Natural killer cell (primary cell): ENCODE measurements around the gene LRP5. TPM values are rescaled to one million over a fixed set of nuclear protein-coding genes. Genes with fewer than 3 reads are reported as not detected.

Experiments
- ATAC-seq, 3 donors: fragments of 150-1000 bp in 2 of 3; fragments of 200-7000 bp in 1 of 3; cut with Tn5 transposase; 1 replicate in 1 of 3; 2 replicates in 2 of 3; pipeline ENCODE4 v1.10.0; 2021; ENCODE audit warnings: mild to moderate bottlenecking in 2 of 3, moderate library complexity in 2 of 3
- DNase-seq, 2 donors: peaks; one replicate each; pipeline versions ENCODE4 v3.0.0 to v3.0.0-alpha.2; 2013 to 2021; ENCODE audit warnings: mixed read lengths in 1 of 2
- H3K27ac ChIP-seq: one replicate; pipeline ENCODE4 v1.5.1; 2013; ENCODE audit warnings: mild to moderate bottlenecking, low read length
- H3K27me3 ChIP-seq: one replicate; pipeline ENCODE4 v1.6.1; 2013; ENCODE audit warnings: low read length; ENCODE audit not compliant: control insufficient read depth, insufficient read depth
- H3K36me3 ChIP-seq: one replicate; pipeline ENCODE4 v1.6.1; 2013; ENCODE audit warnings: low read length; ENCODE audit not compliant: control insufficient read depth, insufficient read depth
- H3K4me1 ChIP-seq: one replicate; pipeline ENCODE4 v1.6.1; 2013; ENCODE audit warnings: low read length; ENCODE audit not compliant: control insufficient read depth, insufficient read depth
- H3K4me3 ChIP-seq: one replicate; pipeline ENCODE4 v1.5.1; 2013; ENCODE audit warnings: low read length
- H3K9me3 ChIP-seq: one replicate; pipeline ENCODE4 v1.6.1; 2013; ENCODE audit warnings: low read length; ENCODE audit not compliant: control insufficient read depth, insufficient read depth
- H3K27ac Mint-ChIP-seq, 2 donors: one replicate each; pipeline ENCODE4 v1.8.0; 2022; ENCODE audit warnings: mild to moderate bottlenecking in 2 of 2, mixed read lengths in 2 of 2, moderate library complexity in 1 of 2
- H3K27me3 Mint-ChIP-seq, 2 donors: one replicate each; pipeline ENCODE4 v1.8.0; 2022; ENCODE audit warnings: low read depth in 2 of 2, mixed read lengths in 2 of 2
- H3K36me3 Mint-ChIP-seq: one replicate; pipeline ENCODE4 v1.8.0; 2022; ENCODE audit warnings: mixed read lengths
- H3K4me1 Mint-ChIP-seq, 2 donors: one replicate each; pipeline ENCODE4 v1.8.0; 2022; ENCODE audit warnings: mixed read lengths in 2 of 2
- H3K4me3 Mint-ChIP-seq: one replicate; pipeline ENCODE4 v1.8.0; 2022; ENCODE audit warnings: mild to moderate bottlenecking, moderate library complexity, mixed read lengths
- H3K9me3 Mint-ChIP-seq, 2 donors: one replicate each; pipeline ENCODE4 v1.8.0; 2022; ENCODE audit warnings: mixed read lengths in 2 of 2
- CTCF ChIP-seq: fragments of 200-600 bp; IDR thresholded peaks from one replicate; pipeline ENCODE4 v1.8.0; 2022; ENCODE audit warnings: antibody characterized with exemption
- WGBS: methylation state at CpG from one replicate; pipeline ENCODE4 v1.1.7; 2013; ENCODE audit warnings: missing lambda C conversion rate; ENCODE audit not compliant: insufficient coverage; 5-methylcytosine and 5-hydroxymethylcytosine counted together
- intact Hi-C: fragments of 100-400 bp; cut with micrococcal nuclease; formaldehyde crosslinking; loops from one replicate; pipeline ENCODE4 v1.14.2; 2022
- total RNA-seq, 4 donors: library from RNA; stranded (reverse); fragments of 120-200 nt in 1 of 4; gene quantifications; one replicate each; pipeline versions ENCODE4 v1.2.3 to v1.2.4, GENCODE V29; 2013 to 2022

LRP5 gene
- total RNA-seq, 3 donors from 2014 or later (not counting 1 experiment from before 2014, with no cell fraction given) = 0.36 to 1.3 (median 0.89) TPM

- no peaks in the 10 kb centered on the region for H3K9me3 Mint-ChIP-seq
- no peak overlapping the region for H3K27ac ChIP-seq
Observed at GRCh38 chr11:68463714-68464113, 151.3 kb downstream of the LRP5 start.

GRCh38 chr11:68467201-68467834 is 154.9 kb downstream of the LRP5 start:
- Histone ChIP-seq H3K9me3 (no peaks in the 10 kb centered on the region), H3K4me3 (no peak overlapping the region), H3K27me3 (no peaks in the 10 kb centered on the region), H3K27ac (no peak overlapping the region), H3K4me1 (peaks cover 65% of the 10 kb centered on the region), H3K36me3 (no peaks in the 10 kb centered on the region)
- DNase-seq = no peak
- H3K9me3 Mint-ChIP-seq = no peaks in the 10 kb centered on the region
- no peak for TF ChIP-seq CTCF
- peaks cover 88 to 93% of the 10 kb centered on the region in 2 donors for H3K4me1 Mint-ChIP-seq
- H3K27me3 Mint-ChIP-seq = no peaks in the 10 kb centered on the region
- WGBS = 81% methylated on average over 8 of the region's 8 CpGs
- no peaks in the 10 kb centered on the region for H3K36me3 Mint-ChIP-seq
- peak overlapping the region; percentile 52 to 82 for H3K27ac Mint-ChIP-seq
- no peak for ATAC-seq
- H3K4me3 Mint-ChIP-seq = peak overlapping the region; percentile 56
- intact Hi-C loops = no loop called here

More at GRCh38 chr11:68463714-68464113, 151.3 kb downstream of the LRP5 start:
- Mint-ChIP-seq H3K27ac (peak overlapping the region; percentile 96 to 98), H3K36me3 (no peaks in the 10 kb centered on the region), H3K4me1 (peaks cover 61 to 73% of the 10 kb centered on the region in 2 donors), H3K4me3 (peak overlapping the region; percentile 69), H3K27me3 (no peaks in the 10 kb centered on the region)
- intact Hi-C loops = no loop called here
- 100% methylated on average over 1 of the region's 1 CpG for whole genome bisulfite sequencing
- Histone ChIP-seq H3K27me3 (no peaks in the 10 kb centered on the region), H3K9me3 (no peaks in the 10 kb centered on the region), H3K4me3 (no peak overlapping the region), H3K4me1 (peaks cover 49% of the 10 kb centered on the region), H3K36me3 (no peaks in the 10 kb centered on the region)
- ATAC-seq (no peak), DNase-seq (no peak)
- TF ChIP-seq CTCF = no peak

- H3K4me1 Mint-ChIP-seq = peaks cover 90 to 93% of the 10 kb centered on the region in 2 donors
- no peak overlapping the region for H3K4me3 ChIP-seq
- intact Hi-C loops = no loop called here
- no peak for TF ChIP-seq CTCF
- no peaks in the 10 kb centered on the region for H3K9me3 ChIP-seq
- 20% methylated on average over 3 of the region's 3 CpGs for WGBS
- H3K27me3 ChIP-seq = no peaks in the 10 kb centered on the region
- H3K36me3 Mint-ChIP-seq = no peaks in the 10 kb centered on the region
- ATAC-seq (peak; percentile 67 to 76 (median 72)), DNase-seq (peak in 1 of 2 donors; percentile 44)
- peaks cover 60% of the 10 kb centered on the region for H3K4me1 ChIP-seq
- no peaks in the 10 kb centered on the region for H3K9me3 Mint-ChIP-seq
- peak overlapping the region; percentile 28 for H3K27ac ChIP-seq
- peak overlapping the region; percentile 52 to 82 for H3K27ac Mint-ChIP-seq
- peak overlapping the region; percentile 82 for H3K4me3 Mint-ChIP-seq
- H3K36me3 ChIP-seq = no peaks in the 10 kb centered on the region
- H3K27me3 Mint-ChIP-seq = no peaks in the 10 kb centered on the region
Observed at GRCh38 chr11:68468217-68468828, 155.9 kb downstream of the LRP5 start.
